IMR-90 (cell line): Measurements from ENCODE around the gene CFL2. TPM values are rescaled to one million over a fixed set of nuclear protein-coding genes. Genes with fewer than 3 reads are reported as not detected.

Experiments
- ATAC-seq: fragments of 200-7000 bp; cut with Tn5 transposase; 2 replicates; pipeline ENCODE4 v1.9.1; 2020; ENCODE audit warnings: low read depth, mild to moderate bottlenecking, moderate library complexity
- BruUV-seq: library from RNA; stranded (reverse); fragments of 400-500 nt; replicated peaks from 2 replicates; lab custom pipeline; 2021; lab: Mats Ljungman, UMichigan
- CTCF ChIA-PET: fragments of 300-600 bp; formaldehyde crosslinking; extraction: SDS; loops from one replicate; lab custom pipeline; 2021; ENCODE audit warnings: antibody characterized with exemption; lab: Yijun Ruan, JAX
- POLR2A ChIA-PET: fragments of 300-600 bp; sonication (Branson Sonifier 250); formaldehyde crosslinking; loops from one replicate; lab custom pipeline; 2022; ENCODE audit warnings: antibody characterized with exemption; ENCODE audit not compliant: unreplicated experiment; lab: Charles Lee
- DNase-seq: peaks from one replicate; pipeline ENCODE4 v3.0.0; 2013
- H2AFZ ChIP-seq: replicated peaks from 2 replicates; pipeline ENCODE3; 2013; ENCODE audit warnings: low read length, mild to moderate bottlenecking; ENCODE audit not compliant: poor library complexity
- H2AK5ac ChIP-seq: 2 replicates; pipeline ENCODE4 v1.6.1; 2013; ENCODE audit warnings: low read depth, low read length, inconsistent platforms
- H2AK9ac ChIP-seq: replicated peaks from 2 replicates; pipeline ENCODE3; 2013; ENCODE audit warnings: mild to moderate bottlenecking, low read depth, low read length, moderate library complexity; ENCODE audit not compliant: poor library complexity
- H2BK120ac ChIP-seq: 2 replicates; pipeline ENCODE4 v1.6.1; 2013; ENCODE audit warnings: low read depth, low read length, inconsistent platforms
- H2BK15ac ChIP-seq: 3 replicates; pipeline ENCODE4 v1.6.1; 2013; ENCODE audit warnings: low read depth, low read length, inconsistent platforms
- H2BK20ac ChIP-seq: 2 replicates; pipeline ENCODE4 v1.6.1; 2013; ENCODE audit warnings: low read depth, mild to moderate bottlenecking, inconsistent platforms, low read length, moderate library complexity
- H2BK5ac ChIP-seq: 2 replicates; pipeline ENCODE4 v1.6.1; 2013; ENCODE audit warnings: mild to moderate bottlenecking, low read depth, low read length, inconsistent platforms; ENCODE audit not compliant: poor library complexity, severe bottlenecking
- H3K14ac ChIP-seq: replicated peaks from 2 replicates; pipeline ENCODE4 v1.6.1; 2013; ENCODE audit warnings: low read depth, low read length, inconsistent platforms
- H3K18ac ChIP-seq: 2 replicates; pipeline ENCODE4 v1.6.1; 2013; ENCODE audit warnings: low read depth, low read length, control low read depth
- H3K23ac ChIP-seq: 2 replicates; pipeline ENCODE4 v1.6.1; 2013; ENCODE audit warnings: low read depth, low read length, inconsistent platforms
- H3K27ac ChIP-seq: 2 replicates; pipeline ENCODE4 v1.5.1; 2013; ENCODE audit warnings: mild to moderate bottlenecking, control low read depth, low read length; ENCODE audit not compliant: insufficient read depth
- H3K27me3 ChIP-seq: 2 replicates; pipeline ENCODE4 v1.6.1; 2013; ENCODE audit warnings: low read length; ENCODE audit not compliant: control insufficient read depth, insufficient read depth
- H3K36me3 ChIP-seq: 2 replicates; pipeline ENCODE4 v1.6.1; 2013; ENCODE audit warnings: low read length, mixed read lengths; ENCODE audit not compliant: control insufficient read depth, insufficient read depth
- H3K4ac ChIP-seq: 2 replicates; pipeline ENCODE4 v1.6.1; 2013; ENCODE audit warnings: low read depth, low read length, inconsistent platforms
- H3K4me1 ChIP-seq: 2 replicates; pipeline ENCODE4 v1.6.1; 2013; ENCODE audit warnings: low read length, mixed read lengths; ENCODE audit not compliant: control insufficient read depth, insufficient read depth
- H3K4me2 ChIP-seq: 2 replicates; pipeline ENCODE4 v1.6.1; 2013; ENCODE audit warnings: low read depth, mild to moderate bottlenecking, control low read depth, low read length, moderate library complexity
- H3K4me3 ChIP-seq: 2 replicates; pipeline ENCODE4 v1.5.1; 2013; ENCODE audit warnings: low read depth, mild to moderate bottlenecking, control low read depth, low read length, moderate library complexity; ENCODE audit not compliant: insufficient read depth
- H3K56ac ChIP-seq: 2 replicates; pipeline ENCODE4 v1.6.1; 2013; ENCODE audit warnings: low read length, inconsistent platforms; ENCODE audit not compliant: insufficient read depth; ENCODE audit errors: extremely low read depth
- H3K79me1 ChIP-seq, 2 experiments: 2 replicates each; pipeline ENCODE4 v1.6.1; 2013; ENCODE audit warnings: low read length in 2 of 2, inconsistent platforms in 1 of 2, low read depth in 1 of 2
- H3K9ac ChIP-seq: 2 replicates; pipeline ENCODE4 v1.6.1; 2013; ENCODE audit warnings: low read depth, low read length, control low read depth
- H3K9me1 ChIP-seq: 2 replicates; pipeline ENCODE4 v1.6.1; 2013; ENCODE audit warnings: low read length, inconsistent platforms; ENCODE audit not compliant: insufficient read depth
- H3K9me3 ChIP-seq: 2 replicates; pipeline ENCODE4 v1.6.1; 2013; ENCODE audit warnings: low read length; ENCODE audit not compliant: control insufficient read depth, insufficient read depth
- H4K20me1 ChIP-seq: 2 replicates; pipeline ENCODE4 v1.6.1; 2013; ENCODE audit warnings: low read length, inconsistent platforms; ENCODE audit not compliant: insufficient read depth
- H4K5ac ChIP-seq: 2 replicates; pipeline ENCODE4 v1.6.1; 2013; ENCODE audit warnings: mild to moderate bottlenecking, low read depth, low read length, control low read depth
- H4K8ac ChIP-seq, 2 experiments: 2 replicates each; pipeline ENCODE4 v1.6.1; 2013; ENCODE audit warnings: low read depth in 2 of 2, low read length in 2 of 2, control low read depth in 1 of 2, inconsistent platforms in 1 of 2
- H4K91ac ChIP-seq: 2 replicates; pipeline ENCODE4 v1.6.1; 2013; ENCODE audit warnings: low read depth, low read length, inconsistent platforms; ENCODE audit not compliant: insufficient read depth
- BHLHE40 ChIP-seq: fragments of 150-350 bp; IDR thresholded peaks from 2 replicates; pipeline ENCODE4 v1.6.1; 2016; ENCODE audit warnings: mild to moderate bottlenecking, low read depth, low read length
- CEBPB ChIP-seq: IDR thresholded peaks from 2 replicates; pipeline ENCODE4 v1.6.1; 2012; ENCODE audit warnings: low read depth, low read length, improper control_type of control experiment
- RAD21 ChIP-seq: IDR thresholded peaks from 2 replicates; pipeline ENCODE4 v1.6.1; 2012; ENCODE audit warnings: low read length, improper control_type of control experiment
- WGBS, 2 experiments: methylation state at CpG; one replicate each; pipeline versions ENCODE4 v1.1.5 to v1.1.7; 2013; ENCODE audit warnings: missing lambda C conversion rate in 2 of 2; ENCODE audit not compliant: insufficient read length in 1 of 2; ENCODE audit errors: extremely low coverage in 2 of 2; 5-methylcytosine and 5-hydroxymethylcytosine counted together
- dilution Hi-C: fragments of 300-500 bp; cut with HindIII; formaldehyde crosslinking; loops from one replicate; pipeline ENCODE4 v1.14.3; 2018; ENCODE audit warnings: low sequenced_read_pairs; ENCODE audit not compliant: unreplicated experiment
- in situ Hi-C: fragments of 300-500 bp; cut with MboI; formaldehyde crosslinking; loops from 3 replicates; pipeline ENCODE4 v1.14.3; 2019; ENCODE audit warnings: low sequenced_read_pairs, inconsistent platforms, mixed read lengths
- intact Hi-C: fragments of 100-400 bp; cut with micrococcal nuclease; formaldehyde crosslinking; loops from 2 replicates; pipeline ENCODE4 v1.10.0; 2022
- polyA plus RNA-seq, 3 experiments: library from polyadenylated mRNA; depleted of rRNA; stranded (reverse); fragments of >200 nt; gene quantifications; 2 replicates each; pipeline ENCODE4 v1.2.3, GENCODE V29; 2012; ENCODE audit warnings: low replicate concordance in 1 of 3
- total RNA-seq: library from RNA; depleted of rRNA; stranded (reverse); fragments of >200 nt; gene quantifications from 2 replicates; pipeline ENCODE4 v1.2.3, GENCODE V29; 2012

The CFL2 gene
- total and polyA plus RNA-seq, 2 of the 4 experiments (the other 2 are of a cell fraction): 106 to 151 TPM

GRCh38 chr14:34673702-34674101, 40.7 kb downstream of the CFL2 start:
- no peak overlapping the region for H3K4ac ChIP-seq
- H3K23ac ChIP-seq: no peak overlapping the region
- H2BK120ac ChIP-seq: no peak overlapping the region
- no peak overlapping the region for H2AFZ ChIP-seq
- no TSS peak for BruUV-seq
- no peak for TF ChIP-seq RAD21
- TF ChIP-seq BHLHE40: no peak
- TF ChIP-seq CEBPB: no peak
- H4K8ac ChIP-seq: no peak overlapping the region
- no peak overlapping the region for H2AK9ac ChIP-seq
- in situ Hi-C loops (loop anchor here (25.0 kb wide), 1 partner anchor 739 kb away; the partner anchor contains the start of gene NFKBIA), dilution Hi-C loops (no loop called here), intact Hi-C loops (loop anchor here (2.0 to 5.0 kb wide), 3 partner anchors 201 to 749 kb away; partner anchors contain the start of gene BAZ1A)
- H3K36me3 ChIP-seq: no peaks in the 10 kb centered on the region
- no peaks in the 10 kb centered on the region for H3K27me3 ChIP-seq
- no peak overlapping the region for H3K18ac ChIP-seq
- no peaks in the 10 kb centered on the region for H4K20me1 ChIP-seq
- H3K4me3 ChIP-seq: no peak overlapping the region
- H4K91ac ChIP-seq: no peak overlapping the region
- H3K9ac ChIP-seq: no peak overlapping the region
- no peak overlapping the region for H2BK5ac ChIP-seq
- DNase-seq: no peak
- no peak overlapping the region for H3K4me2 ChIP-seq
- no peak overlapping the region for H2AK5ac ChIP-seq
- ChIA-PET POLR2A (no interaction called here), CTCF (interaction anchor here (1.4 to 2.0 kb wide), 2 partner anchors 37 to 49 kb away, joined by 6 to 11 read pairs; no protein-coding TSS in a partner anchor)
- no peak overlapping the region for H3K14ac ChIP-seq
- no peak overlapping the region for H2BK20ac ChIP-seq
- no peak overlapping the region for H2BK15ac ChIP-seq
- no peak for ATAC-seq
- no CpG with 5 or more reads among the region's 1 CpG for WGBS, 2 experiments
- no peaks in the 10 kb centered on the region for H3K79me1 ChIP-seq
- peaks cover 3% of the 10 kb centered on the region for H3K9me1 ChIP-seq
- H4K5ac ChIP-seq: no peak overlapping the region
- H3K4me1 ChIP-seq: peaks cover 2% of the 10 kb centered on the region; the same call in 1 of the 2 replicates
- H3K56ac ChIP-seq: no peak overlapping the region
- H3K27ac ChIP-seq: no peak overlapping the region
- no peaks in the 10 kb centered on the region for H3K9me3 ChIP-seq
